Neural progenitor cell (in vitro differentiated cells): ENCODE results near the gene POLD4. TPM values are rescaled to one million over a fixed set of nuclear protein-coding genes. Genes with fewer than 3 reads are reported as not detected.

Source experiments
- DNase-seq: peaks from one replicate; pipeline ENCODE4 v3.0.0-alpha.2; 2016; ENCODE audit warnings: low spot score
- H2AFZ ChIP-seq: fragments of 200-600 bp; sonication (generic); replicated peaks from 2 replicates; pipeline ENCODE4 v1.6.1; 2016; ENCODE audit warnings: antibody characterized with exemption
- H3F3A ChIP-seq: fragments of 200-600 bp; sonication (generic); 2 replicates; pipeline ENCODE4 v1.6.1; 2016; ENCODE audit warnings: antibody characterized with exemption, low read depth
- H3K27ac ChIP-seq: fragments of 200-600 bp; sonication (generic); 2 replicates; pipeline ENCODE4 v1.5.1; 2016; ENCODE audit warnings: mild to moderate bottlenecking
- H3K27me3 ChIP-seq: fragments of 200-600 bp; sonication (generic); 2 replicates; pipeline ENCODE4 v1.6.1; 2016; ENCODE audit warnings: mild to moderate bottlenecking, moderate library complexity
- H3K36me3 ChIP-seq: fragments of 200-600 bp; sonication (generic); 2 replicates; pipeline ENCODE4 v1.5.1; 2016
- H3K4me1 ChIP-seq: fragments of 200-600 bp; sonication (generic); 2 replicates; pipeline ENCODE4 v1.6.1; 2016; ENCODE audit warnings: mixed run types
- H3K4me2 ChIP-seq: fragments of 200-600 bp; sonication (generic); 2 replicates; pipeline ENCODE4 v1.6.1; 2016
- H3K4me3 ChIP-seq: fragments of 200-600 bp; sonication (generic); 2 replicates; pipeline ENCODE4 v1.5.1; 2016
- H3K79me2 ChIP-seq: fragments of 200-600 bp; sonication (generic); 2 replicates; pipeline ENCODE4 v1.6.1; 2016; ENCODE audit warnings: low read depth
- H3K9ac ChIP-seq: fragments of 200-600 bp; sonication (generic); 2 replicates; pipeline ENCODE4 v1.6.1; 2016
- H3K9me3 ChIP-seq: fragments of 200-600 bp; sonication (generic); 2 replicates; pipeline ENCODE4 v1.5.1; 2016; ENCODE audit warnings: low read depth
- H4K20me1 ChIP-seq: fragments of 200-600 bp; sonication (generic); 2 replicates; pipeline ENCODE4 v1.6.1; 2016; ENCODE audit warnings: low read depth
- H3K27ac Mint-ChIP-seq: 3 replicates; pipeline ENCODE4 v1.8.0; 2021; ENCODE audit warnings: mixed read lengths
- H3K27me3 Mint-ChIP-seq: 2 replicates; pipeline ENCODE4 v1.8.0; 2022; ENCODE audit warnings: low read depth, mild to moderate bottlenecking, inconsistent platforms, moderate library complexity, mixed read lengths; ENCODE audit not compliant: insufficient read depth
- H3K36me3 Mint-ChIP-seq: 3 replicates; pipeline ENCODE4 v1.8.0; 2021; ENCODE audit warnings: mixed read lengths
- H3K4me1 Mint-ChIP-seq: 3 replicates; pipeline ENCODE4 v1.8.0; 2021; ENCODE audit warnings: mixed read lengths
- H3K4me3 Mint-ChIP-seq: 3 replicates; pipeline ENCODE4 v1.8.0; 2021; ENCODE audit warnings: mild to moderate bottlenecking, moderate library complexity, mixed read lengths
- H3K9me3 Mint-ChIP-seq: 3 replicates; pipeline ENCODE4 v1.8.0; 2020; ENCODE audit warnings: mixed read lengths
- CTCF ChIP-seq: fragments of 200-600 bp; sonication (generic); IDR thresholded peaks from 2 replicates; pipeline ENCODE4 v1.5.1; 2017; ENCODE audit warnings: antibody characterized with exemption, mild to moderate bottlenecking
- EZH2 ChIP-seq: fragments of 200-600 bp; sonication (generic); IDR thresholded peaks from 2 replicates; pipeline ENCODE4 v1.6.1; 2017; ENCODE audit warnings: antibody characterized with exemption, mild to moderate bottlenecking, moderate library complexity
- EZH2phosphoT487 ChIP-seq: fragments of 200-600 bp; sonication (generic); IDR thresholded peaks from 2 replicates; pipeline ENCODE4 v1.6.1; 2017; ENCODE audit warnings: antibody characterized with exemption
- total RNA-seq: library from RNA; depleted of rRNA; stranded (reverse); fragments of >200 nt; gene quantifications from 2 replicates; pipeline ENCODE4 v1.2.3, GENCODE V29; 2015; ENCODE audit warnings: low replicate concordance

Gene POLD4
- total RNA-seq, 1 donor from 2014 or later: 1.1 TPM

- Mint-ChIP-seq H3K27me3 (peaks cover 8% of the 10 kb centered on the region), H3K27ac (no peak overlapping the region)
- no peak overlapping the region for H2AFZ ChIP-seq
Observed at GRCh38 chr11:67400942-67401494, 47.7 kb upstream of the POLD4 start.

GRCh38 chr11:67400251-67400941, 47.0 kb upstream of the POLD4 start:
- H4K20me1 ChIP-seq: peaks cover 8% of the 10 kb centered on the region
- peaks cover 8% of the 10 kb centered on the region for H3F3A ChIP-seq
- peak overlapping the region; percentile 87 for H3K4me3 ChIP-seq
- TF ChIP-seq CTCF (no peak), EZH2 (no peak), EZH2phosphoT487 (no peak)
- peak overlapping the region; percentile 95 for H3K4me2 ChIP-seq
- Mint-ChIP-seq H3K9me3 (no peaks in the 10 kb centered on the region), H3K36me3 (peaks cover 10% of the 10 kb centered on the region), H3K4me3 (peak overlapping the region; percentile 86), H3K27ac (no peak overlapping the region), H3K4me1 (peaks cover 31% of the 10 kb centered on the region), H3K27me3 (peaks cover 8% of the 10 kb centered on the region)
- no peak overlapping the region for H3K27ac ChIP-seq
- H3K9me3 ChIP-seq: no peaks in the 10 kb centered on the region
- H3K4me1 ChIP-seq: peaks cover 13% of the 10 kb centered on the region
- H2AFZ ChIP-seq: no peak overlapping the region
- peaks cover 16% of the 10 kb centered on the region for H3K79me2 ChIP-seq
- no peaks in the 10 kb centered on the region for H3K36me3 ChIP-seq
- no peak for DNase-seq
- H3K9ac ChIP-seq: peak overlapping the region; percentile 75
- H3K27me3 ChIP-seq: no peaks in the 10 kb centered on the region

More at GRCh38 chr11:67400942-67401494, 47.7 kb upstream of the POLD4 start:
- H3K36me3 Mint-ChIP-seq: peaks cover 10% of the 10 kb centered on the region
- no peak for TF ChIP-seq EZH2
- no peak for TF ChIP-seq EZH2phosphoT487
- no peak for TF ChIP-seq CTCF
- Histone ChIP-seq H3K9me3 (no peaks in the 10 kb centered on the region), H3K4me3 (peak overlapping the region; percentile 87), H3K27ac (no peak overlapping the region), H3K79me2 (peaks cover 16% of the 10 kb centered on the region), H3K4me2 (peak overlapping the region; percentile 95), H3F3A (peaks cover 7% of the 10 kb centered on the region), H3K27me3 (no peaks in the 10 kb centered on the region), H4K20me1 (peaks cover 8% of the 10 kb centered on the region), H3K9ac (peak overlapping the region; percentile 75), H3K4me1 (peaks cover 13% of the 10 kb centered on the region), H3K36me3 (no peaks in the 10 kb centered on the region)
- peaks cover 31% of the 10 kb centered on the region for H3K4me1 Mint-ChIP-seq
- peak overlapping the region; percentile 86 for H3K4me3 Mint-ChIP-seq
- no peaks in the 10 kb centered on the region for H3K9me3 Mint-ChIP-seq
- DNase-seq: no peak

GRCh38 chr11:67398661-67399563, 45.6 kb upstream of the POLD4 start:
- H3K4me1 ChIP-seq: peaks cover 13% of the 10 kb centered on the region
- H3K27ac ChIP-seq: no peak overlapping the region
- no peaks in the 10 kb centered on the region for H3K36me3 ChIP-seq
- no peak overlapping the region for H3K4me3 ChIP-seq
- H3K27me3 ChIP-seq: no peaks in the 10 kb centered on the region
- Mint-ChIP-seq H3K27ac (no peak overlapping the region), H3K4me3 (peak overlapping the region; percentile 27), H3K9me3 (no peaks in the 10 kb centered on the region), H3K36me3 (peaks cover 10% of the 10 kb centered on the region), H3K27me3 (peaks cover 4% of the 10 kb centered on the region), H3K4me1 (peaks cover 25% of the 10 kb centered on the region)
- no peak overlapping the region for H3K9ac ChIP-seq
- H3F3A ChIP-seq: peaks cover 9% of the 10 kb centered on the region
- H2AFZ ChIP-seq: no peak overlapping the region
- H4K20me1 ChIP-seq: peaks cover 8% of the 10 kb centered on the region
- H3K4me2 ChIP-seq: no peak overlapping the region
- peaks cover 16% of the 10 kb centered on the region for H3K79me2 ChIP-seq
- no peaks in the 10 kb centered on the region for H3K9me3 ChIP-seq
- TF ChIP-seq EZH2phosphoT487: no peak
- TF ChIP-seq EZH2: no peak
- DNase-seq: no peak
